Measurements from ENCODE around the gene TBL3. TPM values are rescaled to one million over a fixed set of nuclear protein-coding genes. Genes with fewer than 3 reads are reported as not detected.

Gene TBL3
- total and polyA plus RNA-seq, 11 donors = 19.3 to 68.7 (median 22.0) TPM

GRCh38 chr16:1991948-1992703 lies 20.3 kb downstream of the TBL3 start:
- intact Hi-C loops (cut with DNase I) = loop anchor here in 1 of 10 donors (10.0 kb wide), 1 partner anchor 127 kb away; no protein-coding TSS in a partner anchor
- DNase-seq (peak; percentile 92 to 98 (median 97)), ATAC-seq (peak; percentile 70 to 94 (median 91))
- Histone ChIP-seq H3K27me3 (peaks cover 11 to 39% (median 30%) of the 10 kb centered on the region in 9 donors), H3K9me3 (no peaks in the 10 kb centered on the region), H3K4me3 (peak overlapping the region in 11 of 12 donors; percentile 6 to 60 (median 47)), H3K4me1 (peaks cover 5 to 36% (median 18%) of the 10 kb centered on the region in 12 donors), H3K27ac (peak overlapping the region in 4 of 12 donors; percentile 14 to 76 (median 38)), H3K36me3 (peaks cover 0 to 9% (median 5%) of the 10 kb centered on the region in 9 donors)
- 3 to 10% (median 6%) methylated on average over 43 to 96 of the region's 96 CpGs for WGBS, 4 donors
- TF ChIP-seq POLR2A (IDR thresholded peaks at IDR 0.05) (no peak), CTCF (IDR thresholded peaks at IDR 0.05) (no peak)

- no peaks in the 10 kb centered on the region for H3K9me3 ChIP-seq
- peak overlapping the region in 7 of 12 donors; percentile 39 to 60 (median 57) for H3K4me3 ChIP-seq
- H3K27ac ChIP-seq = no peak overlapping the region
- TF ChIP-seq CTCF (IDR thresholded peaks at IDR 0.05) (no peak), POLR2A (IDR thresholded peaks at IDR 0.05) (no peak)
- DNase-seq (peak in 1 of 5 donors; percentile 62), ATAC-seq (peak in 1 of 4 donors; percentile 1)
- H3K4me1 ChIP-seq = peaks cover 5 to 36% (median 18%) of the 10 kb centered on the region in 12 donors
- WGBS, 4 donors = 44 to 64% (median 47%) methylated on average over 27 to 50 of the region's 50 CpGs
- H3K27me3 ChIP-seq = peaks cover 11 to 39% (median 30%) of the 10 kb centered on the region in 9 donors
- intact Hi-C loops (cut with DNase I) = loop anchor here in 1 of 10 donors (10.0 kb wide), 1 partner anchor 128 kb away; no protein-coding TSS in a partner anchor
- peaks cover 0 to 16% (median 11%) of the 10 kb centered on the region in 9 donors for H3K36me3 ChIP-seq
Observed at GRCh38 chr16:1992704-1993317, 21.0 kb downstream of the TBL3 start.

- ATAC-seq (no peak), DNase-seq (no peak)
- Histone ChIP-seq H3K36me3 (peaks cover 0 to 24% (median 21%) of the 10 kb centered on the region in 9 donors), H3K4me3 (no peak overlapping the region), H3K27ac (no peak overlapping the region), H3K27me3 (peaks cover 8 to 31% (median 26%) of the 10 kb centered on the region in 9 donors), H3K9me3 (no peaks in the 10 kb centered on the region), H3K4me1 (peaks cover 5 to 36% (median 18%) of the 10 kb centered on the region in 12 donors)
- TF ChIP-seq CTCF (IDR thresholded peaks at IDR 0.05) (no peak), POLR2A (IDR thresholded peaks at IDR 0.05) (no peak)
- WGBS, 4 donors = 54 to 79% (median 69%) methylated on average over 2 of the region's 2 CpGs
- intact Hi-C loops (cut with DNase I) = loop anchor here in 1 of 10 donors (10.0 kb wide), 1 partner anchor 129 kb away; no protein-coding TSS in a partner anchor
Observed at GRCh38 chr16:1993731-1994131, 21.9 kb downstream of the TBL3 start.

Measured in heart left ventricle (tissue), 16 donors.